ENCODE results near the gene GPX3.

DNA sequence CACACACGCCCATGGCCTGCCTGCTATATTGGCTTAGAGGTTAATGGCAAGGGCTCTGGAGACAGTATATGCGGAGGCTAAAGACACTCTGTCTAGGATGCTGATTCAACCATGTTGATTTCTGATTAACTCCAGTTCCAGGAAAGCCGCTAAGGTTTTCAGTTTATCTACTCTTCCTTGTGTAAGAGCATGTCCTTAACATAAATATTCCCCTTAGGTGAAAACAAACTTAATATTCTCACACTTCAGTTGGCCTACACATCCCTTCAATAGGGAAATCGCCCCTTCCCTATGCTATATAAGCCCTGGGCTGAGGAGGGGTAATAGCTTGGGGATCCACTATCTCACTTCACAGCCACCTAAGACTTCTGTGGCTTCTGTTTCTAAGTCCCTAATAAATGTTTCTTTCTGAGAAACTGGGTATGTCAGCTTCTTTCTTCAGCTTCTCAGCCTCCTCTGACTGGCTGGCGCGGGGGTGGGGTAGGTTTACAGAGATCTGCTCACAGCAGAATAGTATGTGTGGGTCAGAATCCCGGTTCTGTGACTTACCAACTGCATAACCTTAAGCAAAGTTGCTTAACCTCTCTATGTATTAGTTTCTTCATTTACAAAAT is 4.3 kb upstream of the GPX3 start:
- TF ChIP-seq SIN3A (IDR thresholded peaks at IDR 0.05; ENCODE audit: borderline replicate concordance, insufficient read depth, low read length) (no peak), TAF1 (IDR thresholded peaks at IDR 0.05; ENCODE audit: borderline replicate concordance, insufficient read depth, low read length) (no peak), POLR2AphosphoS5 (IDR thresholded peaks at IDR 0.05; ENCODE audit: low read depth, low read length) (no peak)
- TF ChIP-seq, protein P1, sequence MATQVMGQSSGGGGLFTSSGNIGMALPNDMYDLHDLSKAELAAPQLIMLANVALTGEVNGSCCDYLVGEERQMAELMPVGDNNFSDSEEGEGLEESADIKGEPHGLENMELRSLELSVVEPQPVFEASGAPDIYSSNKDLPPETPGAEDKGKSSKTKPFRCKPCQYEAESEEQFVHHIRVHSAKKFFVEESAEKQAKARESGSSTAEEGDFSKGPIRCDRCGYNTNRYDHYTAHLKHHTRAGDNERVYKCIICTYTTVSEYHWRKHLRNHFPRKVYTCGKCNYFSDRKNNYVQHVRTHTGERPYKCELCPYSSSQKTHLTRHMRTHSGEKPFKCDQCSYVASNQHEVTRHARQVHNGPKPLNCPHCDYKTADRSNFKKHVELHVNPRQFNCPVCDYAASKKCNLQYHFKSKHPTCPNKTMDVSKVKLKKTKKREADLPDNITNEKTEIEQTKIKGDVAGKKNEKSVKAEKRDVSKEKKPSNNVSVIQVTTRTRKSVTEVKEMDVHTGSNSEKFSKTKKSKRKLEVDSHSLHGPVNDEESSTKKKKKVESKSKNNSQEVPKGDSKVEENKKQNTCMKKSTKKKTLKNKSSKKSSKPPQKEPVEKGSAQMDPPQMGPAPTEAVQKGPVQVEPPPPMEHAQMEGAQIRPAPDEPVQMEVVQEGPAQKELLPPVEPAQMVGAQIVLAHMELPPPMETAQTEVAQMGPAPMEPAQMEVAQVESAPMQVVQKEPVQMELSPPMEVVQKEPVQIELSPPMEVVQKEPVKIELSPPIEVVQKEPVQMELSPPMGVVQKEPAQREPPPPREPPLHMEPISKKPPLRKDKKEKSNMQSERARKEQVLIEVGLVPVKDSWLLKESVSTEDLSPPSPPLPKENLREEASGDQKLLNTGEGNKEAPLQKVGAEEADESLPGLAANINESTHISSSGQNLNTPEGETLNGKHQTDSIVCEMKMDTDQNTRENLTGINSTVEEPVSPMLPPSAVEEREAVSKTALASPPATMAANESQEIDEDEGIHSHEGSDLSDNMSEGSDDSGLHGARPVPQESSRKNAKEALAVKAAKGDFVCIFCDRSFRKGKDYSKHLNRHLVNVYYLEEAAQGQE (IDR thresholded peaks at IDR 0.05; ENCODE audit: insufficient read depth in 1 of 2, low read depth in 2 of 2, low read length in 2 of 2): no peak

Measured in PFSK-1 (cell line).